ENCODE data around the gene NAA35. TPM values are rescaled to one million over a fixed set of nuclear protein-coding genes. Genes with fewer than 3 reads are reported as not detected.
A peak's percentile ranks its signal among the peaks of the same experiment; 100 is the strongest.

The NAA35 gene
- total RNA-seq, 1 experiment from 2014 or later, result 33.6 TPM

DNA sequence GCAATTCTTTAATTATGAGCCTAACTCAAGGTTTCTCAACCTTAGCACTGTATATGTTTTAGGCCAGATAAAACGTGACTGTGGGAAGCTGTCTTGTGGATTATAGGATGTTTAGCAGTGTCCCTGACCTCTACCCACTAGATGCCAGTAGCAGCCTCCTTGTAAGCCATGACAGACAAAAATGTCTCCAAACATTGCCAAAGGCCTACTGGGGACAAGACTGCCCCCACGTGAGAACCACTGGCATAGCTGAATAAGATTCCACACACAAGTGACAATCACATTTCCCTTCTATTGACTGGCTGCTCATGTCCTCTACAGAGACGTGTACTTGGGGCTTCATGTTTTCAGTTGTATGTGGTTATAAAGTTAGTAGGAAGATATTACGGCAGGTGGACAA lies 103.1 kb downstream of the NAA35 start:
- no TSS peak for BruUV-seq (replicated peaks)
- POLR2A ChIA-PET (ENCODE audit: unreplicated experiment), result no interaction called here
- Histone ChIP-seq H3K79me2 (ENCODE audit: low read depth) (no peaks in the 10 kb centered on the region), H3K4me1 (replicated peaks; ENCODE audit: insufficient read depth) (no peaks in the 10 kb centered on the region), H4K20me1 (ENCODE audit: insufficient read depth) (no peaks in the 10 kb centered on the region), H2AFZ (no peak overlapping the region), H3F3A (ENCODE audit: insufficient read depth, low read depth) (no peaks in the 10 kb centered on the region), H3K9me3 (ENCODE audit: insufficient read depth, low read depth) (no peaks in the 10 kb centered on the region), H3K36me3 (ENCODE audit: low read depth) (no peaks in the 10 kb centered on the region; the same call in 1 of the 2 replicates), H3K27ac (no peak overlapping the region), H3K4me2 (no peak overlapping the region), H3K9me2 (ENCODE audit: insufficient read depth) (no peaks in the 10 kb centered on the region), H3K27me3 (ENCODE audit: insufficient read depth, low read depth) (no peaks in the 10 kb centered on the region), H3K4me3 (no peak overlapping the region)
- intact Hi-C loops (cut with micrococcal nuclease; ENCODE audit: unreplicated experiment), result no loop called here
- no peak for DNase-seq
- TF ChIP-seq, protein P1, sequence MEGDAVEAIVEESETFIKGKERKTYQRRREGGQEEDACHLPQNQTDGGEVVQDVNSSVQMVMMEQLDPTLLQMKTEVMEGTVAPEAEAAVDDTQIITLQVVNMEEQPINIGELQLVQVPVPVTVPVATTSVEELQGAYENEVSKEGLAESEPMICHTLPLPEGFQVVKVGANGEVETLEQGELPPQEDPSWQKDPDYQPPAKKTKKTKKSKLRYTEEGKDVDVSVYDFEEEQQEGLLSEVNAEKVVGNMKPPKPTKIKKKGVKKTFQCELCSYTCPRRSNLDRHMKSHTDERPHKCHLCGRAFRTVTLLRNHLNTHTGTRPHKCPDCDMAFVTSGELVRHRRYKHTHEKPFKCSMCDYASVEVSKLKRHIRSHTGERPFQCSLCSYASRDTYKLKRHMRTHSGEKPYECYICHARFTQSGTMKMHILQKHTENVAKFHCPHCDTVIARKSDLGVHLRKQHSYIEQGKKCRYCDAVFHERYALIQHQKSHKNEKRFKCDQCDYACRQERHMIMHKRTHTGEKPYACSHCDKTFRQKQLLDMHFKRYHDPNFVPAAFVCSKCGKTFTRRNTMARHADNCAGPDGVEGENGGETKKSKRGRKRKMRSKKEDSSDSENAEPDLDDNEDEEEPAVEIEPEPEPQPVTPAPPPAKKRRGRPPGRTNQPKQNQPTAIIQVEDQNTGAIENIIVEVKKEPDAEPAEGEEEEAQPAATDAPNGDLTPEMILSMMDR (conservative IDR thresholded peaks at IDR 0.05), result peak; percentile 35; the same call in 1 of the 2 replicates
- TF ChIP-seq EZH2 (IDR thresholded peaks at IDR 0.05; ENCODE audit: low read depth), result no peak
- CTCF ChIA-PET, result no interaction called here

DNA sequence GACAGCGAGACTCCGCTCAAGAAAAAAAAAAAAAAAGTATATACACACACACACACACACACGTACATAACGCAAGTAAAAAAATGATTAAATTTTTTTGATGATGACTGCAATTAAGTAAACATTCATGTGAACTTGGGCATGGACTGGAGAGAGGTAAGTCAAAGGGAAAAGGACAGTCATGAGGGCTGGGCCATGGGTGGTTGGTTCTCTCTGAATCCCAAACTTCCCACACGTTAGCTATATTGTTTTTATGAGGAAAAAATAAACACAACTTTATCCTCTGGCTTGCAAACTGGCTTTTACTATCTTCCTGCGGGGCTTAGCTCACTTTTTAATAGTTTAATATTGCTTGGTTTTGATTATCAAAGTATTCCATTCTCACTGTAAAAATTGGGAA lies 104.7 kb downstream of the NAA35 start:
- Histone ChIP-seq H3K9me2 (ENCODE audit: insufficient read depth) (no peaks in the 10 kb centered on the region), H3K4me1 (replicated peaks; ENCODE audit: insufficient read depth) (no peaks in the 10 kb centered on the region), H3K79me2 (ENCODE audit: low read depth) (no peaks in the 10 kb centered on the region), H3K27ac (no peak overlapping the region), H3K9me3 (ENCODE audit: insufficient read depth, low read depth) (no peaks in the 10 kb centered on the region), H3K4me2 (no peak overlapping the region), H3K27me3 (ENCODE audit: insufficient read depth, low read depth) (no peaks in the 10 kb centered on the region), H3K4me3 (no peak overlapping the region), H3K36me3 (ENCODE audit: low read depth) (no peaks in the 10 kb centered on the region; the same call in 1 of the 2 replicates), H2AFZ (no peak overlapping the region), H4K20me1 (ENCODE audit: insufficient read depth) (no peaks in the 10 kb centered on the region), H3F3A (ENCODE audit: insufficient read depth, low read depth) (no peaks in the 10 kb centered on the region)
- TF ChIP-seq EZH2 (IDR thresholded peaks at IDR 0.05; ENCODE audit: low read depth), result no peak
- TF ChIP-seq, protein P1 (conservative IDR thresholded peaks at IDR 0.05), result no peak
- no TSS peak for BruUV-seq (replicated peaks)
- ChIA-PET POLR2A (ENCODE audit: unreplicated experiment) (no interaction called here), CTCF (interaction anchor here (0.7 kb wide), 1 partner anchor 59 kb away, joined by 5 read pairs; no protein-coding TSS in a partner anchor)
- intact Hi-C loops (cut with micrococcal nuclease; ENCODE audit: unreplicated experiment), result no loop called here
- no peak for DNase-seq

DNA sequence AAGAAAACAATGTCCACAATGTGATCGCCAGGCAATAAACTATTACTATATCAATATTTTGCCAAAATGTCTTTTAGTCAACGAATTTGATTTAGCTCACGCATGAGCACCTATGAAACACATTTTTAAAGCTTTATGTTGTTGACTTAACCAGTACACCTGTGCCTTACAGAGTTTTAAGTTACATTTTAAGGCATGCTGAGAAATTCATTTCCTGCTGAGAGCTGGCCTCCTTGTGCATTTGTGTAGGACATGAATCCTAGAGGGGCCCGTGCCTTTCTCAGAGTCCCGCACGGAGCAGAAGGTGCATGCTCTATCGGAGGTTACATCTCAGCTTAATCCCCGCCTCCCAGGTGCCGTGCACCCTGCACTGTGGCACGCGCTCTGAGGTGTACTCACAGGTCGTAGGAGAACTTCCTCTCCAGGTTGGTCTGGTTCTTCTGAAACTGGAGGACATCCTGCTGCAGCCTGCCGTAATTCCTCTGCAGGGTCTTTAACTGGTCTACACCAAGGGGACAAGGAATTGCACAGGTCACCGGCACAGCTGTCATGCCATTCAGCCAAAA lies 105.2 kb downstream of the NAA35 start:
- Histone ChIP-seq H3K27ac (no peak overlapping the region), H3F3A (ENCODE audit: insufficient read depth, low read depth) (no peaks in the 10 kb centered on the region), H3K79me2 (ENCODE audit: low read depth) (no peaks in the 10 kb centered on the region), H3K4me2 (no peak overlapping the region), H4K20me1 (ENCODE audit: insufficient read depth) (no peaks in the 10 kb centered on the region), H3K4me3 (no peak overlapping the region), H3K36me3 (ENCODE audit: low read depth) (no peaks in the 10 kb centered on the region; the same call in 1 of the 2 replicates), H3K9me2 (ENCODE audit: insufficient read depth) (no peaks in the 10 kb centered on the region), H3K4me1 (replicated peaks; ENCODE audit: insufficient read depth) (no peaks in the 10 kb centered on the region), H3K9me3 (ENCODE audit: insufficient read depth, low read depth) (no peaks in the 10 kb centered on the region), H2AFZ (no peak overlapping the region), H3K27me3 (ENCODE audit: insufficient read depth, low read depth) (no peaks in the 10 kb centered on the region)
- TF ChIP-seq EZH2 (IDR thresholded peaks at IDR 0.05; ENCODE audit: low read depth), result no peak
- TF ChIP-seq, protein P1 (conservative IDR thresholded peaks at IDR 0.05), result no peak
- ChIA-PET POLR2A (ENCODE audit: unreplicated experiment) (no interaction called here), CTCF (no interaction called here)
- BruUV-seq (replicated peaks), result no TSS peak
- intact Hi-C loops (cut with micrococcal nuclease; ENCODE audit: unreplicated experiment), result no loop called here
- DNase-seq, result no peak
